H7 (cell line): ENCODE data around the gene COG4. TPM values are rescaled to one million over a fixed set of nuclear protein-coding genes. Genes with fewer than 3 reads are reported as not detected.

Source experiments
- DNase-seq: peaks from one replicate; pipeline ENCODE4 v3.0.0; 2012
- H3K27me3 ChIP-seq: 2 replicates; pipeline ENCODE4 v1.6.0; 2011; ENCODE audit warnings: mild to moderate bottlenecking, low read length; ENCODE audit not compliant: control insufficient read depth, insufficient read depth
- H3K36me3 ChIP-seq: replicated peaks from 2 replicates; pipeline ENCODE4 v1.5.1; 2011; ENCODE audit warnings: low read length; ENCODE audit not compliant: control insufficient read depth, insufficient read depth
- H3K4me3 ChIP-seq: 2 replicates; pipeline ENCODE4 v1.5.1; 2011; ENCODE audit warnings: low read depth, mild to moderate bottlenecking, control low read depth, low read length, moderate library complexity; ENCODE audit not compliant: insufficient read depth
- total RNA-seq: library from RNA; depleted of rRNA; stranded (reverse); fragments of >200 nt; shearing (Covaris generic); gene quantifications from 2 replicates; pipeline ENCODE4 v1.2.3, GENCODE V29; 2014; rRNA removed

The COG4 gene
- total RNA-seq, 1 experiment from 2014 or later: 78.7 TPM

GRCh38 chr16:70430667-70431536, 92.5 kb downstream of the COG4 start:
- Histone ChIP-seq H3K27me3 (no peaks in the 10 kb centered on the region), H3K4me3 (no peak overlapping the region), H3K36me3 (peaks cover 6% of the 10 kb centered on the region)
- DNase-seq: peak; percentile 91

Other genes starting within 250 kb of the COG4 start
- gene AARS1, start 234.0 kb downstream of the COG4 start, total RNA-seq: 149 and 178 TPM in 2 replicates
- 23.5 and 28.0 TPM in 2 replicates for gene DDX19B, start 224.4 kb downstream of the COG4 start, total RNA-seq
- 55.3 and 56.2 TPM in 2 replicates for gene DDX19A, start 176.7 kb downstream of the COG4 start, total RNA-seq
- 62.7 and 64.1 TPM in 2 replicates for gene ST3GAL2, start 84.5 kb downstream of the COG4 start, total RNA-seq
- 11.2 and 13.7 TPM in 2 replicates for gene FCSK, start 69.0 kb downstream of the COG4 start, total RNA-seq
- gene SF3B3, start 262 bp upstream of the COG4 start, total RNA-seq: 222 and 313 TPM in 2 replicates
- 8.5 and 8.8 TPM in 2 replicates for gene IL34, start 123.0 kb upstream of the COG4 start, total RNA-seq
- gene MTSS2, start 162.5 kb upstream of the COG4 start, total RNA-seq: 30.7 and 44.8 TPM in 2 replicates